Large intestine (tissue), 3 donors: Measurements from ENCODE around the gene FOSL2. TPM values are rescaled to one million over a fixed set of nuclear protein-coding genes. Genes with fewer than 3 reads are reported as not detected.

Experiments
- DNase-seq, 2 donors: peaks; one replicate each; pipeline versions ENCODE4 v3.0.0 to v3.0.0-alpha.2; 2013
- H3K27ac ChIP-seq: one replicate; pipeline ENCODE4 v1.5.1; 2013; ENCODE audit warnings: low read length
- H3K27me3 ChIP-seq: 2 replicates; pipeline ENCODE4 v1.6.1; 2013; ENCODE audit warnings: low read length; ENCODE audit not compliant: control insufficient read depth, insufficient read depth
- H3K36me3 ChIP-seq: 2 replicates; pipeline ENCODE4 v1.6.1; 2013; ENCODE audit warnings: low read length; ENCODE audit not compliant: control insufficient read depth, insufficient read depth
- H3K4me1 ChIP-seq: one replicate; pipeline ENCODE4 v1.6.1; 2013; ENCODE audit warnings: low read length; ENCODE audit not compliant: control insufficient read depth, insufficient read depth
- H3K4me3 ChIP-seq: one replicate; pipeline ENCODE4 v1.5.1; 2013; ENCODE audit warnings: low read length
- H3K9me3 ChIP-seq: one replicate; pipeline ENCODE4 v1.6.1; 2013; ENCODE audit warnings: mild to moderate bottlenecking, low read depth, low read length, moderate library complexity; ENCODE audit not compliant: control insufficient read depth
- WGBS: methylation state at CpG from one replicate; pipeline ENCODE4 v1.1.5; 2013; ENCODE audit warnings: low lambda C conversion rate; ENCODE audit not compliant: insufficient coverage; 5-methylcytosine and 5-hydroxymethylcytosine counted together
- polyA plus RNA-seq: library from polyadenylated mRNA; unstranded; fragments of 120-200 nt; gene quantifications from one replicate; pipeline ENCODE4 v1.2.1, GENCODE V29; 2013

The FOSL2 gene
- polyA plus RNA-seq, 1 donor, result 57.5 TPM

DNA sequence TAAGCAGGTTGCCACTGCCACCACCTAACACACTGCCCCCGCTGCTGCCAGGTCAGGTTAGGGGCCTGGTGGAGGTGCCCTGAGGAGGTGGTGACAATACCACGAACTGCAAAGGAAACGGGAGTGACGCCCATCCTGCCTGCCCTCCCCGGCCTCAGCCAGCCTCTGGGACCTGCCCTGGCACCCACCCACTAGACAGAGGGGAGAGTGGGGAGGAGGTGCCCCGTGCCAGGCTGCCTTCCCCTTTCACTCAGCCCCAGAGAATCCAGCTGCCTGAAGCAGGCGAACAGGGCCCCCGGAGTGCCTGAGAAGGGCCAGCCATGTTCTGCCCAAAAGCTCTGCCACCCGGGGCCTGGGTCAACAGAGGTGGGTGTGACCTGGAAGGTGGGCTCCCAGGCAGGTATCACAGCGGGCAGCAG is 44.5 kb upstream of the FOSL2 start:
- Histone ChIP-seq H3K27me3 (no peaks in the 10 kb centered on the region), H3K27ac (no peak overlapping the region), H3K4me3 (no peak overlapping the region), H3K9me3 (no peaks in the 10 kb centered on the region), H3K4me1 (no peaks in the 10 kb centered on the region), H3K36me3 (no peaks in the 10 kb centered on the region)
- WGBS, result no CpG with 5 or more reads among the region's 10 CpGs
- no peak for DNase-seq

- H3K27me3 ChIP-seq, result no peaks in the 10 kb centered on the region
These were observed 43.7 kb upstream of the FOSL2 start for GRCh38 chr2:28348921-28349320.

GRCh38 chr2:28349546-28350165 is 43.0 kb upstream of the FOSL2 start:
- Histone ChIP-seq H3K27ac (no peak overlapping the region), H3K4me1 (no peaks in the 10 kb centered on the region), H3K9me3 (no peaks in the 10 kb centered on the region), H3K27me3 (no peaks in the 10 kb centered on the region), H3K4me3 (no peak overlapping the region), H3K36me3 (no peaks in the 10 kb centered on the region)
- DNase-seq, result no peak
- WGBS, result no CpG with 5 or more reads among the region's 11 CpGs

More at GRCh38 chr2:28348921-28349320, 43.7 kb upstream of the FOSL2 start:
- Histone ChIP-seq H3K9me3 (no peaks in the 10 kb centered on the region), H3K4me1 (no peaks in the 10 kb centered on the region), H3K27ac (no peak overlapping the region), H3K36me3 (no peaks in the 10 kb centered on the region), H3K4me3 (no peak overlapping the region)
- no peak for DNase-seq
- WGBS, result 100% methylated on average over 9 of the region's 11 CpGs

- DNase-seq, result no peak
- H3K27ac ChIP-seq, result no peak overlapping the region
- H3K4me1 ChIP-seq, result no peaks in the 10 kb centered on the region
- no peaks in the 10 kb centered on the region for H3K9me3 ChIP-seq
- no CpG with 5 or more reads among the region's 17 CpGs for WGBS
- no peak overlapping the region for H3K4me3 ChIP-seq
- H3K36me3 ChIP-seq, result no peaks in the 10 kb centered on the region
- no peaks in the 10 kb centered on the region for H3K27me3 ChIP-seq
These were observed 42.5 kb upstream of the FOSL2 start for GRCh38 chr2:28350196-28350595.

GRCh38 chr2:28350791-28351285 is 41.8 kb upstream of the FOSL2 start:
- WGBS, result no CpG with 5 or more reads among the region's 11 CpGs

GRCh38 chr2:28351621-28352020 is 41.0 kb upstream of the FOSL2 start:
- Histone ChIP-seq H3K4me3 (no peak overlapping the region), H3K4me1 (peaks cover 11% of the 10 kb centered on the region), H3K9me3 (no peaks in the 10 kb centered on the region), H3K36me3 (no peaks in the 10 kb centered on the region), H3K27ac (no peak overlapping the region), H3K27me3 (no peaks in the 10 kb centered on the region)
- no peak for DNase-seq
- WGBS, result no CpG with 5 or more reads among the region's 5 CpGs

More at GRCh38 chr2:28350791-28351285, 41.8 kb upstream of the FOSL2 start:
- Histone ChIP-seq H3K27me3 (no peaks in the 10 kb centered on the region), H3K4me1 (peaks cover 4% of the 10 kb centered on the region), H3K36me3 (no peaks in the 10 kb centered on the region), H3K4me3 (no peak overlapping the region), H3K27ac (no peak overlapping the region), H3K9me3 (no peaks in the 10 kb centered on the region)
- DNase-seq, result no peak

DNA sequence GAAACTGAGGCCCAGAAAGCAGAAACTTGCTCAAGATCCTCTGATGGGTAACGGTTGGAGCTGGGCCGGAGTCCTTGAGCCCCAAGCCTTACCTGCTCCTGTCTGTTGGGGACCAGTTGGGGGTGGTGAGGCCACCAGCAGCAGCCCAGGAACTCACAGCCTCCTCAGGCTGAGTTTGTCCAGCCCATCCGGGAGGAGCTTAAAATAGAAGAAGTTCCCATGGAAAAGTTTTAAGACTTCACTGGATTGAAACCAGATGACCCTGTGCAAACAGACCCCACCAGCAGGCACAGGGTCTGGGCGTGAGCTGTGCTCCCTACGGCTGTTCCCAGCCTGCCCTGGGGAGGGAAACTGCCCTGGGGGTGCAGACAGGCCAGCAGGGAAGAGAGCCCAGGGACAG is 40.6 kb upstream of the FOSL2 start:
- Histone ChIP-seq H3K4me3 (no peak overlapping the region), H3K9me3 (no peaks in the 10 kb centered on the region), H3K27ac (no peak overlapping the region), H3K36me3 (no peaks in the 10 kb centered on the region), H3K27me3 (no peaks in the 10 kb centered on the region), H3K4me1 (peaks cover 16% of the 10 kb centered on the region)
- no peak for DNase-seq
- WGBS, result no CpG with 5 or more reads among the region's 5 CpGs

DNA sequence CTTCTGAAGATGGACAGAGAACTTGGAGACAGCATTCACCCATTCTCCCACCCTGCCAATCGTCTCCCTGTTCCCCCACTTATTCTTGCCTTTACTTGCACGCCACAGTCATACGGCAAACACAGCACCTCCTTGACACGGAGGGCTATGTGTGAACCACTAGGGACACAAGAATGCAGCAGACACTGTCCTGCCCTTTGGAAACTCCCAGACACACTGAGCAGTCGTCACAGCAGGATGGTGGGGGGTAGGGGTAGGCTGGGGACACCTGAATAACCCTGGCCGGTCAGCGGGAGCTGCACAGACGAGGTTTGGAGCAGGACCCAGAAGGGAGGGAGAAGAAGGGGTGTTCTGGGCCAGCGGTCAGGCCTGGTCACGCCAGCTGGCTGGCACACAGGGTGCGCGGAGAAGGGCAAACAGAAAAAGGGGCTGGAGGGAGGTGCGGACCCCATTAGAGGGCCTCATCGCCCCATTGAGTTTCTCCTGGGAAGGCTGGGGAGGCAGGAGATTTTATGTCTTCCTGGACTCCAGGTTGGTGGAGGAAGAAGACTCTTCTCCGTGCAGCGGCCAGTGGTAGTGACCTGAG is 40.0 kb upstream of the FOSL2 start:
- Histone ChIP-seq H3K4me3 (no peak overlapping the region), H3K27ac (no peak overlapping the region), H3K4me1 (peaks cover 17% of the 10 kb centered on the region), H3K36me3 (no peaks in the 10 kb centered on the region), H3K9me3 (no peaks in the 10 kb centered on the region), H3K27me3 (no peaks in the 10 kb centered on the region)
- no peak for DNase-seq
- WGBS, result 95% methylated on average over 3 of the region's 16 CpGs

DNA sequence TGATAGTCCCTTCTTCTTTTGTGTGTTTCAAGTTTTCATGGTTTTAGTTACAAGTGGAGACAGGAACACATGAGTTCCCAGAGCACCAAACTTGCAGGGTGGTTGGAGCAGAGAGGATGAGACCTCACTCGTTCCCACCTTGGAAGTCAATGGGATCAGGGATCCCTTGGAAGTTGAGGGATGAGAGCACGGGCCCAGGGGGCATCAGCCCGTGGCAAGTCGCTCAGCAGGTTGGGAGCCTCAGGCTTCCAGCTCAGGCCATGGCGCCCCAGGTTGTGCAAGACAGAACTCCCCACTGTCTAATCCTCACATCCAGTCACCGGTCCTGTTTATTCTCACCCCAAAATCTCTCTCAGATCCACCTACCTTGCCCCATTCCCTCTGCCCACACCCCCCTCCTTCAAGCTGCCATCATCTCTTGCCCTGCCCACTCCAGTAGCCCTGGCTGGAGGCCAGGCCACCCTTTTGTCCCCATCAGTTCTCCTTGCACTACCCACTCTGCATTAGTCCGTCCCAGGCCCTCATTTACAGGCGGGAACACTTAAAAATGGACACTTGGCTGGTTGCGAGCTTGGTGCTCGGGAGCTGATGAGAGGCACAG is 37.6 kb upstream of the FOSL2 start:
- no peak for DNase-seq
- peaks cover 4% of the 10 kb centered on the region for H3K9me3 ChIP-seq
- H3K4me1 ChIP-seq, result peaks cover 30% of the 10 kb centered on the region
- no peak overlapping the region for H3K27ac ChIP-seq
- no peaks in the 10 kb centered on the region for H3K27me3 ChIP-seq
- 94% methylated on average over 3 of the region's 10 CpGs for WGBS
- H3K4me3 ChIP-seq, result no peak overlapping the region
- H3K36me3 ChIP-seq, result no peaks in the 10 kb centered on the region

GRCh38 chr2:28355521-28356094 is 37.0 kb upstream of the FOSL2 start:
- no peak for DNase-seq
- peak overlapping the region; percentile 41 for H3K27ac ChIP-seq
- no peaks in the 10 kb centered on the region for H3K36me3 ChIP-seq
- H3K4me1 ChIP-seq, result peaks cover 30% of the 10 kb centered on the region
- no peaks in the 10 kb centered on the region for H3K27me3 ChIP-seq
- H3K9me3 ChIP-seq, result peaks cover 4% of the 10 kb centered on the region
- WGBS, result no CpG with 5 or more reads among the region's 6 CpGs
- no peak overlapping the region for H3K4me3 ChIP-seq
